Spleen (tissue), 11 donors: ENCODE results near the gene ZNF808. TPM values are rescaled to one million over a fixed set of nuclear protein-coding genes. Genes with fewer than 3 reads are reported as not detected.
"Not testable (repeated sequence)": the region's sequence is repeated elsewhere in the genome, so short reads cannot be mapped to it uniquely, and the experiment has no call there.

Source experiments
- DNase-seq: peaks from one replicate; pipeline ENCODE4 v3.0.0-alpha.2; 2020
- H3K27ac ChIP-seq, 8 donors: fragments of 200-600 bp; sonication (generic) in 7 of 8; 1 replicate in 4 of 8; 2 replicates in 4 of 8; pipeline versions ENCODE4 v1.5.0 to v1.8.0; 2016 to 2021; ENCODE audit warnings: inconsistent platforms in 4 of 8, mild to moderate bottlenecking in 4 of 8, moderate library complexity in 1 of 8
- H3K27me3 ChIP-seq, 7 donors: fragments of 200-600 bp; sonication (generic) in 6 of 7; replicated peaks in 1 of 7; 1 replicate in 4 of 7; 2 replicates in 3 of 7; pipeline versions ENCODE4 v1.5.0 to v1.8.0; 2016 to 2021; ENCODE audit warnings: inconsistent platforms in 3 of 7, mild to moderate bottlenecking in 1 of 7
- H3K36me3 ChIP-seq, 6 donors: fragments of 200-600 bp; sonication (generic) in 5 of 6; 1 replicate in 4 of 6; 2 replicates in 2 of 6; pipeline versions ENCODE4 v1.5.0 to v1.8.0; 2016 to 2021; ENCODE audit warnings: inconsistent platforms in 2 of 6
- H3K4me1 ChIP-seq, 6 donors: fragments of 200-600 bp; sonication (generic) in 5 of 6; 1 replicate in 3 of 6; 2 replicates in 3 of 6; pipeline versions ENCODE4 v1.5.0 to v1.8.0; 2016 to 2021; ENCODE audit warnings: inconsistent platforms in 3 of 6
- H3K4me3 ChIP-seq, 8 donors: fragments of 200-600 bp; sonication (generic) in 7 of 8; 1 replicate in 4 of 8; 2 replicates in 4 of 8; pipeline versions ENCODE4 v1.5.0 to v1.8.0; 2016 to 2021; ENCODE audit warnings: inconsistent platforms in 4 of 8, mild to moderate bottlenecking in 4 of 8, moderate library complexity in 2 of 8
- H3K9me3 ChIP-seq, 8 donors: fragments of 200-600 bp; sonication (generic) in 7 of 8; 1 replicate in 4 of 8; 2 replicates in 4 of 8; pipeline versions ENCODE4 v1.5.0 to v1.8.0; 2016 to 2021; ENCODE audit warnings: inconsistent platforms in 4 of 8
- POLR2A ChIP-seq, 3 donors: fragments of 450-650 bp; IDR thresholded peaks; one replicate each; pipeline ENCODE4 v1.5.1; 2017; ENCODE audit warnings: antibody characterized with exemption in 3 of 3, mild to moderate bottlenecking in 1 of 3
- POLR2AphosphoS5 ChIP-seq, 3 donors: sonication (generic); formaldehyde crosslinking; IDR thresholded peaks; one replicate each; pipeline ENCODE4 v1.5.1; 2017; ENCODE audit warnings: antibody characterized with exemption in 3 of 3
- WGBS, 5 donors: extraction: QIAGEN DNeasy Blood & Tissue Kit in 3 of 5; methylation state at CpG; one replicate each; pipeline versions ENCODE4 v1.1.5 to v1.1.7; 2013 to 2018; 5-methylcytosine and 5-hydroxymethylcytosine counted together
- intact Hi-C: fragments of 100-400 bp; cut with DNase I; formaldehyde crosslinking; loops from one replicate; pipeline ENCODE4 v1.15.0; 2023; ENCODE audit warnings: low total_unique reads
- polyA plus RNA-seq, 3 donors: library from polyadenylated mRNA; stranded (reverse); fragments of 200-250 nt; gene quantifications; one replicate each; pipeline ENCODE4 v1.2.1, GENCODE V29; 2013
- small RNA-seq, 4 donors: library from RNA; depleted of rRNA; stranded (forward); fragments of <200 nt; gene quantifications; one replicate each; pipeline ENCODE3, GENCODE V24; 2016
- total RNA-seq, 7 donors: library from RNA; depleted of rRNA in 3 of 7; stranded (reverse); fragments of >200 nt in 3 of 7; fragmentation: NEBNext Ultra II Directional in 4 of 7; extraction: Animal tissue kit (Norgen Biotek cat#: 25700) in 4 of 7; gene quantifications; one replicate each; pipeline versions ENCODE4 v1.1.0 to v1.2.1, GENCODE V29; 2016 to 2021
- TF ChIP-seq, protein P1 (sequence below), 11 experiments: fragments of 200-600 bp in 7 of 11; fragments of 450-650 bp in 4 of 11; sonication (generic) in 4 of 11; IDR thresholded peaks in 8 of 11; conservative IDR thresholded peaks in 3 of 11; 1 replicate in 7 of 11; 2 replicates in 4 of 11; pipeline versions ENCODE4 v1.4.0 to v1.8.0; 2016 to 2021; ENCODE audit warnings: antibody characterized with exemption in 11 of 11, inconsistent platforms in 4 of 11, mild to moderate bottlenecking in 1 of 11
- donor health status: healthy with polysubstance abuse.
- donor health status: DM: no; HTN: no; CAD: no; lungs with moderate emphysema.
- donor health status: DM: no; HTN: no; CAD: no.
- donor health status: Bipolar disorder and iron deficiency.
- donor health status: healthy.
- donor health status: DM: no; HTN: no; CAD: no.
- donor health status: DM: yes; HTN: yes; CAD: no.

The ZNF808 gene
- total and polyA plus RNA-seq, 10 donors: 1.6 to 36.3 (median 27.9) TPM

DNA sequence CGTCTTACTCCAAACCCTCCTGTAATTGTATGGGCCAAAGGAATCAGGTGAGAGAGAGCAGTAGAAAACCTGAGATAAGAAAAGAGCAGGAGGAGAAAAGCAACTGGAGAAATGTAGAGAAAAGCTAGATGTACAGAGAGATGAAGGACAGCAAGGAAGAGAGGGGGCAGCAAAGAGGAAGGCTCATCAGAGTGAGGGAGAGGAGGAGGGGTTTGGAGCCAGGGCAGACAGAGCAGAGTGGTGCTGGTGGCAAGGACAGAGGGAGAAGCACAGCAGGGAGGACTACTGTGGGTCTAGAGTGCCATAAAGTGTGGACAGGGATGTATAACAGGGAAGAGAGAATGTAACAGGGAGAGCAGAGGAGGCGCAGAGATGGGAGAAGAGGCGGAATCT lies 74.5 kb downstream of the ZNF808 start:
- intact Hi-C loops: loop anchor here (5.0 to 10.0 kb wide), 2 partner anchors 35 to 93 kb away; partner anchors contain the start of gene ZNF83
- H3K4me3 ChIP-seq: peak overlapping the region; percentile 64 to 86 (median 74)
- H3K4me1 ChIP-seq: peaks cover 0 to 31% (median 19%) of the 10 kb centered on the region in 6 donors
- TF ChIP-seq, protein P1, sequence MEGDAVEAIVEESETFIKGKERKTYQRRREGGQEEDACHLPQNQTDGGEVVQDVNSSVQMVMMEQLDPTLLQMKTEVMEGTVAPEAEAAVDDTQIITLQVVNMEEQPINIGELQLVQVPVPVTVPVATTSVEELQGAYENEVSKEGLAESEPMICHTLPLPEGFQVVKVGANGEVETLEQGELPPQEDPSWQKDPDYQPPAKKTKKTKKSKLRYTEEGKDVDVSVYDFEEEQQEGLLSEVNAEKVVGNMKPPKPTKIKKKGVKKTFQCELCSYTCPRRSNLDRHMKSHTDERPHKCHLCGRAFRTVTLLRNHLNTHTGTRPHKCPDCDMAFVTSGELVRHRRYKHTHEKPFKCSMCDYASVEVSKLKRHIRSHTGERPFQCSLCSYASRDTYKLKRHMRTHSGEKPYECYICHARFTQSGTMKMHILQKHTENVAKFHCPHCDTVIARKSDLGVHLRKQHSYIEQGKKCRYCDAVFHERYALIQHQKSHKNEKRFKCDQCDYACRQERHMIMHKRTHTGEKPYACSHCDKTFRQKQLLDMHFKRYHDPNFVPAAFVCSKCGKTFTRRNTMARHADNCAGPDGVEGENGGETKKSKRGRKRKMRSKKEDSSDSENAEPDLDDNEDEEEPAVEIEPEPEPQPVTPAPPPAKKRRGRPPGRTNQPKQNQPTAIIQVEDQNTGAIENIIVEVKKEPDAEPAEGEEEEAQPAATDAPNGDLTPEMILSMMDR (IDR thresholded peaks at IDR 0.05 in 8 of 11, conservative IDR thresholded peaks at IDR 0.05 in 3 of 11): peak in 2 of 11 experiments; percentile 8 to 23
- not testable (repeated sequence) for H3K27me3 ChIP-seq, DNase-seq
- peaks cover 0 to 46% (median 25%) of the 10 kb centered on the region in 8 donors for H3K9me3 ChIP-seq
- 60 to 64% (median 61%) methylated on average over 3 of the region's 3 CpGs for WGBS, 5 donors
- peak overlapping the region in 5 of 8 donors; percentile 80 to 87 (median 83) for H3K27ac ChIP-seq
- H3K36me3 ChIP-seq: peaks cover 0 to 27% (median 0%) of the 10 kb centered on the region in 6 donors

DNA sequence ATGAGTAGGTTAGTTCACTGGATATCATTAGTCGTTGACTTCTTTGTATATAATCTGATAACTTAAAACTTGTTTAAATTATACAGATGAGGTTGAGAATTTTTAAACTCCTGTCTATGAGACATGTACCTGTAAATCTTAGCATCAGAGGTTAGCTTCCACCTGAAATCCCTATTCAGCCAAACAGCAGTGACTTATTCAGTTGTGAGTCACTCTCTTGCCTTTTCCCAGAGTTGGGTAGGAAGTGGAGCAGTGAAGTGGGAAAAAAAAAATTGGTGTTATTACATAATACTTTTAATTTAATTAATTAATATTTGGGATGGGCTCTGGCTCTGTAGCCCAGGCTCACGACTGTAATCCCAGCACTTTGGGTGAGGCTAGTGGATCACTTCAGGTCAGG lies 75.5 kb downstream of the ZNF808 start:
- 92 to 97% (median 94%) methylated on average over 2 of the region's 2 CpGs for WGBS, 5 donors
- no peak overlapping the region for H3K27ac ChIP-seq
- H3K4me3 ChIP-seq: no peak overlapping the region
- TF ChIP-seq POLR2AphosphoS5 (IDR thresholded peaks at IDR 0.05) (no peak), POLR2A (IDR thresholded peaks at IDR 0.05) (no peak)
- TF ChIP-seq, protein P1 (IDR thresholded peaks at IDR 0.05 in 8 of 11, conservative IDR thresholded peaks at IDR 0.05 in 3 of 11): no peak
- intact Hi-C loops: loop anchor here (5.0 to 10.0 kb wide), 2 partner anchors 34 to 92 kb away; partner anchors contain the start of gene ZNF83
- H3K36me3 ChIP-seq: peaks cover 0 to 33% (median 0%) of the 10 kb centered on the region in 6 donors
- no peaks in the 10 kb centered on the region for H3K27me3 ChIP-seq
- H3K4me1 ChIP-seq: peaks cover 0 to 31% (median 19%) of the 10 kb centered on the region in 6 donors
- no peak for DNase-seq
- peaks cover 0 to 46% (median 27%) of the 10 kb centered on the region in 8 donors for H3K9me3 ChIP-seq

DNA sequence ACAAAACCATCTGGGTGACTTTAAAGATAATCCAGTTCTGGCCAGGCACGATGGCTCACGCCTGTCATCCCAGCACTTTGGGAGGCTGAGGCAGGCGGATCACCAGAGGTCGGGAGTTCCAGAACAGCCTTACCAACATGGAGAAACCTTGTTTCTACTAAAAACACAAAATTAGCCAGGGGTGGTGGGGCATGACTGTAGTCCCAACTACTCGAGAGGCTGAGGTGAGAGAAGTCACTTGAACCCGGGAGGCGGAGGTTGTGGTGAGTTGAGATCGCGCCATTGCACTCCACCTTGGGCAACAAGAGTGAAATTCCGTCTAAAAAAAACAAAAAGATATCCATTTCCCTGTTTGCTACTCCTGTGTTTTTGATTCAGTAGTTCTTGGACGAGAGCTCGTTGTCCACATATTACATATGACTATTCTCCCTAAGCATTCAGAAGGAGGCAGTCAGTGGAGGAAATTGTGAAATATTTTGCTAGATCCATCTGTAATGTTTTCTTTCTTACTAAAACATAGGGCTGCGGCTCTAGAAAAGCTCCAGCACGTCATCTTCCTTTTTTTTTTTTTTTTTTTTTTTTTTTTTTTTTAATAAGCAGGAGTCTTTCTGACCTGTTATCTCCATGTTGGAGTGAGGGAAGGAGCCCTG lies 76.2 kb downstream of the ZNF808 start:
- Histone ChIP-seq H3K4me1 (peaks cover 0 to 31% (median 19%) of the 10 kb centered on the region in 6 donors), H3K36me3 (peaks cover 0 to 33% (median 0%) of the 10 kb centered on the region in 6 donors), H3K9me3 (peaks cover 0 to 43% (median 30%) of the 10 kb centered on the region in 8 donors), H3K27me3 (no peaks in the 10 kb centered on the region), H3K4me3 (no peak overlapping the region), H3K27ac (no peak overlapping the region)
- intact Hi-C loops: loop anchor here (5.0 to 10.0 kb wide), 2 partner anchors 34 to 91 kb away; partner anchors contain the start of gene ZNF83
- WGBS, 5 donors: 85 to 90% (median 88%) methylated on average over 14 of the region's 14 CpGs
- TF ChIP-seq POLR2AphosphoS5 (IDR thresholded peaks at IDR 0.05) (no peak), POLR2A (IDR thresholded peaks at IDR 0.05) (no peak)
- TF ChIP-seq, protein P1 (IDR thresholded peaks at IDR 0.05 in 8 of 11, conservative IDR thresholded peaks at IDR 0.05 in 3 of 11): no peak
- no peak for DNase-seq

Small RNA genes within 50 kb of the gene (small RNA-seq; reads per million reads assigned to genes)
- gene RPL39P34: 0 reads per million in 4 donors

Other genes with a start within 250 kb of the ZNF808 start
- gene ZNF480, start 230.5 kb upstream of the ZNF808 start, total RNA-seq: 10 to 100 TPM in 5 of 7 donors, 1 to 10 TPM in 2; 9.1 to 17.2 (median 13.4) TPM
- 10 to 100 TPM in 1 of 3 donors, 1 to 10 TPM in 2; 5.4 to 10.6 (median 9.2) TPM for gene ZNF480, start 230.5 kb upstream of the ZNF808 start, polyA plus RNA-seq
- 1 to 10 TPM; 1.3 to 6.4 (median 2.3) TPM for gene ZNF610, start 191.4 kb upstream of the ZNF808 start, total RNA-seq
- 1 to 10 TPM in 2 of 3 donors, under 1 TPM in 1; 0.91 to 1.5 (median 1.5) TPM for gene ZNF610, start 191.4 kb upstream of the ZNF808 start, polyA plus RNA-seq
- gene ZNF880, start 157.7 kb upstream of the ZNF808 start, total RNA-seq: 10 to 100 TPM; 18.8 to 31.7 (median 21.2) TPM
- gene ZNF880, start 157.7 kb upstream of the ZNF808 start, polyA plus RNA-seq: 10 to 100 TPM; 14.8 to 21.9 (median 18.6) TPM
- 10 to 100 TPM; 23.8 to 38.1 (median 28.7) TPM for gene ZNF528, start 129.8 kb upstream of the ZNF808 start, total RNA-seq
- 1 to 10 TPM; 6.9 to 8.3 (median 7.9) TPM for gene ZNF528, start 129.8 kb upstream of the ZNF808 start, polyA plus RNA-seq
- not detected for gene ZNF534, start 98.5 kb upstream of the ZNF808 start, total RNA-seq
- under 1 TPM in 1 of 3 donors, not detected in 2; 0.11 TPM for gene ZNF534, start 98.5 kb upstream of the ZNF808 start, polyA plus RNA-seq
- 1 to 10 TPM; 3.2 to 4.1 (median 3.6) TPM for gene ZNF578, start 74.1 kb upstream of the ZNF808 start, total RNA-seq
- gene ZNF578, start 74.1 kb upstream of the ZNF808 start, polyA plus RNA-seq: 1 to 10 TPM in 2 of 3 donors, under 1 TPM in 1; 0.85 to 2.8 (median 1.9) TPM
- gene ZNF701, start 42.6 kb downstream of the ZNF808 start, total RNA-seq: 10 to 100 TPM; 16.3 to 28.2 (median 21.4) TPM
- 10 to 100 TPM in 1 of 3 donors, 1 to 10 TPM in 2; 5.0 to 10.2 (median 5.7) TPM for gene ZNF701, start 42.6 kb downstream of the ZNF808 start, polyA plus RNA-seq
- gene ZNF83, start 110.7 kb downstream of the ZNF808 start, total RNA-seq: 10 to 100 TPM; 31.8 to 87.7 (median 65.9) TPM
- 10 to 100 TPM; 38.4 to 58.8 (median 49.3) TPM for gene ZNF83, start 110.7 kb downstream of the ZNF808 start, polyA plus RNA-seq
- gene ZNF611, start 207.4 kb downstream of the ZNF808 start, total RNA-seq: 10 to 100 TPM; 17.4 to 32.5 (median 25.0) TPM
- gene ZNF611, start 207.4 kb downstream of the ZNF808 start, polyA plus RNA-seq: 1 to 10 TPM; 2.6 to 6.9 (median 2.6) TPM